NCI-H2227 treated with DMSO at 0.1 percent for 48 hours (cell line): ENCODE results near the gene FOXR1.

Source experiments
- DNase-seq: peaks from one replicate; lab custom pipeline; 2025; lab: John Stamatoyannopoulos, UW

FOXR1 gene

DNA sequence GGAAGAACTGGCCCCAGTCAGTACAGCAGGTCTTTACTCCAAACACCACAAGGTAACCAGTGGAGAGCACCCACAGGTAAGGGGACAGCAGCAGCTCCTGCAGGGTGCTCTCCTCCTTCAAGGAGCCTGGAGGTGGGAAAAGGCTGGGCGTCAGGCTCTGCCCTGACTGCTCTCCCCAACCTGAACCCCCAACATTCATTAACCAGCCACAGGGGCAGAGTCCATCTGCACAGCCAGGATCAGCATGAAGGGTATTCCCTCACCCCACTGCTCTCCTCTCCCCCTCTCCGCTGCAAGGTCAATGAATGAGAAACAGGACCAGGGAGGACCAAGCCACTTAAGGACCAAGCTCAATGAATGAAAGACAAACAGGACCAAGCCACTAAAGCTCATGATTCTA, 55.4 kb downstream of the FOXR1 start:
- no peak for DNase-seq

GRCh38 chr11:119027561-119028345, 56.2 kb downstream of the FOXR1 start:
- DNase-seq = no peak

- DNase-seq = no peak
Observed at GRCh38 chr11:119028346-119029068, 56.9 kb downstream of the FOXR1 start.

DNA sequence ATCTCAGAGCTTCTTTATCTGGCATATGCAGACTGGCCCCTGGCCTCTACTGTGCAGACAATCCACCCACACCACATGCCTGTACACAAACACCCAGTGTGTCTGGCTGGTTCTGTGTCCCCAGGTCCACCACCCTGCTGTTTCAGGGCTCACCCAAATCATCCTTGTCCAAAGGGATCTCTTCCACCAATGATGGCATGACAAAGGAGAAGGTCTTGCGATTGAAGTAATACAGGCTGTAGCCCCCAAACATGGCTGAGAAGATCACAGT, 57.4 kb downstream of the FOXR1 start:
- no peak for DNase-seq

DNA sequence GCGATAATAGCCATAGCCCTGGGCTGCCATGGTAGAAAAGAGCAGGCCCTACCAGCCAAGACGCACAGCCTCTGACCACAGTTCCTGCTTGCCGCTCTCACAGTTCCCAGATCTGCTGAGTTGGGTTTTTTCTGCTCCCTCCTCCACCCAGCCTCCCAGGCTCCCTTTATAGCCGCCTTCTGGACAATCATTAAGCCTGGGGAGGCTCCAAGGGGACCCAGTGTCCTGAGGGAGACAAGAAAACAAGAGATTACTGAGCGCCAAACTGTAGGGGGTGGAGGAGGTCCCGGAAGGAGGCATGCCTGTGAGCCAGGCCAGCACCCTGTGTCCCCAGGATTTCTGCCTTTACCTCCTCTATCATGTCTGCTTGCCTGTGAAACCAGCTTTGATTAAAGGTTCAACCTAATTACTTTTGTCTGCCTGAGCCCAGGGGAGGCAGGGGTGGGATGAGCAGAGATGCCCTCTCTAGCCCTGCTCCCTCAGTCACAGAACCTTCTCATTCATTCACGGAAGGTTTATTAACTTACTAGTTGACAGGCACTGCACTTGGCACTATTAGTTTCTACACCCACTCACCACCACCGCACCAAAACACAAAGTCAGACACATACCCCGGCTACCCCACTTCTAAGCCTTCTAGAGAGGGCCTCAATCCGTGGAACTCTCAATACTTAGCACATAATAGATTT, 57.9 kb downstream of the FOXR1 start:
- DNase-seq = no peak

GRCh38 chr11:119030029-119030328, 58.4 kb downstream of the FOXR1 start:
- DNase-seq = no peak

DNA sequence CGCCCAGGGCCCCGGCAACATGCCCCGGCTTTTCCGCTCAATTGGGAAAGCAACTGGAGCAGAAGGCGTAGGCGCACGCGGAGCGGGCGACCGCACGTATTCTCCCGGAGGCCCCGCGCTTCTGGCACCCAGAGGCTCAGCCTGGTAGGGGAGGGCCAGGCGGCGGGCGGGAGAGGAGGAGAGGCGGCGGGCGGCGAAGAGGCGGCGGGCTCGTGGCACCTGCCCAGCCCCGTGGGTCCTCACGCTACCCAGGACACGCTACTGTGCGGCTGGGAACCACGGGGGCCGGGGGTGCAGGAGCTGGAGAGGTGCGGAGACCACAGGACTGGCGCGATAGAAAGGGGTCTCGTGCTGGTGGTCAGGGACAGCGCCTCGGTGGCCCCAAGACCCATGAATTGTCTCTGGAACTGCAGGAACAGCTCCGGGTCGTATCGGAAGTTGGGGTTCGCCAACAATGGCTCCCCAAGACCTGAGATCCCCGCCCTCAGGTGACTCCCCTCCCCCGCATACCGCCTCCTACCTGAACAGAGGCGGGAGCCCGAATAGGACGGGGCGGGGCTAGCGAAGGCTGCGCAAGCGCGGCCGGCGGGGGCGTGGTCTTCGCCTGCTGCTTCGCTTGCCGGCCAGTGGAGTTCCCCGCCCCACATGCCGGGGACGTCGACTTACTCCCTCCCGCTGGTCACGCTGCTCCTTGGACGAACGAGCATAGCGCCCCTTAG, 58.9 kb downstream of the FOXR1 start, which contains the start of gene SLC37A4:
SLC37A4 (minus strand) TSS at position 549 of the 719 bp plus-strand sequence.
- DNase-seq = peak; percentile 87
